IPS-18c (cell line): ENCODE data around the gene ZBTB49.
"Not testable (repeated sequence)": the region's sequence is repeated elsewhere in the genome, so short reads cannot be mapped to it uniquely, and the experiment has no call there.

Experiments used
- H3K4me3 ChIP-seq: 2 replicates; pipeline ENCODE4 v1.7.0; 2013; ENCODE audit warnings: low read depth, mild to moderate bottlenecking, low read length, moderate library complexity; ENCODE audit not compliant: insufficient read depth
- H3K9me3 ChIP-seq: one replicate; pipeline ENCODE4 v1.6.1; 2013; ENCODE audit warnings: mild to moderate bottlenecking, low read length, moderate library complexity; ENCODE audit not compliant: control insufficient read depth, insufficient read depth

Gene ZBTB49, protein sequence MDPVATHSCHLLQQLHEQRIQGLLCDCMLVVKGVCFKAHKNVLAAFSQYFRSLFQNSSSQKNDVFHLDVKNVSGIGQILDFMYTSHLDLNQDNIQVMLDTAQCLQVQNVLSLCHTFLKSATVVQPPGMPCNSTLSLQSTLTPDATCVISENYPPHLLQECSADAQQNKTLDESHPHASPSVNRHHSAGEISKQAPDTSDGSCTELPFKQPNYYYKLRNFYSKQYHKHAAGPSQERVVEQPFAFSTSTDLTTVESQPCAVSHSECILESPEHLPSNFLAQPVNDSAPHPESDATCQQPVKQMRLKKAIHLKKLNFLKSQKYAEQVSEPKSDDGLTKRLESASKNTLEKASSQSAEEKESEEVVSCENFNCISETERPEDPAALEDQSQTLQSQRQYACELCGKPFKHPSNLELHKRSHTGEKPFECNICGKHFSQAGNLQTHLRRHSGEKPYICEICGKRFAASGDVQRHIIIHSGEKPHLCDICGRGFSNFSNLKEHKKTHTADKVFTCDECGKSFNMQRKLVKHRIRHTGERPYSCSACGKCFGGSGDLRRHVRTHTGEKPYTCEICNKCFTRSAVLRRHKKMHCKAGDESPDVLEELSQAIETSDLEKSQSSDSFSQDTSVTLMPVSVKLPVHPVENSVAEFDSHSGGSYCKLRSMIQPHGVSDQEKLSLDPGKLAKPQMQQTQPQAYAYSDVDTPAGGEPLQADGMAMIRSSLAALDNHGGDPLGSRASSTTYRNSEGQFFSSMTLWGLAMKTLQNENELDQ

DNA sequence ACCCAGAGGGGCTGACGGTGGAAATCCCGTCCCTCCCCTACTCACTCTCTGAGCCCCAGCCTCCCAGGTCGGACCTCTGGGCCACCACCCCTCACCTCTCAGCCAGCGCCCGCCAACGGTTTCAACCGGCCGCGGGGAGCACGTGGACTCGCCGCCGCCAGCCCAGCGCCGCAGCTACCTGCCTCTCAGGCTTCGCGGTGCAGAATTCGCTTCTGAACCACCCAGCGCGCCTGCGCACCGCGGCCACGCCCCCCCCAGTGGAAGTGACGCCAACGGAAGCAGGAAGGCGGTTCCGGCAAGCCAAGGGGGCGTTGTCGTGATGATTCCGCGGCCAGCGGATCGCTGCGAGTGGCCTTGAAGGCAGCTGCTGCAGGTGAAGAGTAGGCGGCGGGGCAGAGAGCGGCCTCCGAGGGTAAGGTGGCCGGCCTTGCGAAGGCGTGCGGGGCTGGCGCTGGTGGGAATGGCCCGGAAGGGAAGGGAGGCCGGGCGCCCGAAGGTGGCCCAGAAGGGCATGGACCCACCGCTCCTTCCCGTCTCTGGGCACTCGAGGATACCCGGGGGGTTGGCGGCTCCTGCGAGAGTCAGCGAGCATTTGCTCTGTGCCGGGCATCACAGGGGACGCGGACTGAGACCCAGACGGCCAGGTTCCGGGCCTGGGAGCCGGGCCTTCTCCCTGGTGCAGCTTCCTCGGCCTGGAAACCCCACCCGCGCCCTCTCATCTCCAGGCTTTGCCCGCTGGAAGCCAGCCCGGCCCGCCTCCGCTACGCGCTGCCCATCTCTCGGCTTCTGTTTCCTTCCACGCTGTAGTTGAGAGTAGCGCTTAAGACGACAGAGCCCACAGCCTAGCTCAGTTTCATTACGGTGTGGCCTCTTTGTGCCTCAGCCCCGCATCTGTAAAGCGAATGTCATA, at the start of gene ZBTB49, which contains the start of gene LYAR:
ZBTB49 (plus strand) TSS at position 311 of the 910 bp plus-strand sequence. CDS start 9,695 bp downstream, outside the sequence.
LYAR (minus strand) TSS at position 214 of the 910 bp plus-strand sequence. CDS start 6,412 bp downstream, outside the sequence.
- Histone ChIP-seq H3K9me3 (no peaks in the 10 kb centered on the region), H3K4me3 (peak within 1 kb of the TSS; percentile 95)

GRCh38 chr4:4245172-4245571, 44.9 kb upstream of the ZBTB49 start:
- Histone ChIP-seq H3K4me3 (no peak overlapping the region), H3K9me3 (no peaks in the 10 kb centered on the region)

DNA sequence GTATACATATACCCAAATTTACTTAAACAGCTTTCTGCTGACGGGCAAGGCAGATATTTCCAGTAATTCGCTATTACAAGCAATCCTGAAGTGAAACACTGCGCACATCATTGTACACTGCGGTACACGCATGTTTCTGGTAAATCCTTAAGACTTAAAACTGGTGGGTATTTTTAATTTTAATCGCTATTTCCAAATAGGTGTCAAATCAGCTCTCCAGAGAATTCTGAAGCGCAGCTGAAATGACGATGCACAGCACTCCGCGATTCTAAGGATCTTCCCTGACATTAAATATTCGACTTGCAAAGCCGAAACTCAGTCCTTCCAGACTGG, 42.4 kb upstream of the ZBTB49 start:
- peak overlapping the region; percentile 93 for H3K4me3 ChIP-seq
- no peaks in the 10 kb centered on the region for H3K9me3 ChIP-seq

DNA sequence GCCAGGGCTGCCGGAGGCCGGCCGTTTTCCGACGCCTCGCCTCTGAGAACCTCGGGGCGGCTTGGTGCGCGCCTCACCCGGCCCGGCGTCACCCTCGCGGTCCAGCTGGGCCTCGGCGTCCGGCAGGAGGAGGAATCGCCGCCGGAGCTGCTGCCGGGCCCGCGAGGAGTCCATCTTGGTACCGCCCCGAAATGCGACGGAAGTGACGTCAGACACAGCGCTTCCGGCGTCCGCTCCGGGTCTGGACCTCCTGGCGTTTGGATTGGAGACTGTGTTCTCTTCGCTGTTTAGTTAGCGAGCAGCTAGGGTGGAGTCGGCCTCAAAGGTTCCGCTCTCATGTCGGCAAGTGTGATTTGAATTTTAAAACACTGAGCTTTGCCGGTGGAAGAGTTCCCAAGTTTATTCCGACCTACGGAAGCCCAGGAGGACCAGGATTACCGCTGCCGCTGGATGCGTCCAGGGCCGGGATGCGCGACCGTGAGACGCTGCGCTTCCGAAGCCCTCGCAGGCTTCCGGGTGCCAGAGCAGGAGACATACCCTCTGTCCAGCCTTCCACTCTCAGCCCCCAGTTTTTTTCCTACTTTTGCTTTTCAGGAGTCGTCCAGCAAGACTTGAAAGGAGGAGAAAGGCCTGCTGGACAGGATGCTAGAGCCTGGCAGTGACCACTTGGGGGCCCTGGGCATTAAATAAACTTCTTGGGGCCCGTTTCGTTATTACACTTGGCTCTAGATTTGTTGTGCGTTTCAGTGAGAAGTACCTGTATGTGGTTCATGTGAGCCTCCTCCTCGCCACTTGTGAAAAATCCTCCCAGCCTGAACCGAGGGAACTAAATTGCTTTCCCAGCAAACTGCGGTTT, 41.8 kb upstream of the ZBTB49 start, which contains the start of gene TMEM128:
TMEM128 (minus strand) TSS at position 195 of the 856 bp plus-strand sequence; CDS start at position 174, 21 bp downstream.
- Histone ChIP-seq H3K9me3 (no peaks in the 10 kb centered on the region), H3K4me3 (peak within 1 kb of the TSS; percentile 93)

- Histone ChIP-seq H3K4me3 (peak overlapping the region; percentile 93), H3K9me3 (no peaks in the 10 kb centered on the region)
These were observed 41.2 kb upstream of the ZBTB49 start for GRCh38 chr4:4248885-4249203.

DNA sequence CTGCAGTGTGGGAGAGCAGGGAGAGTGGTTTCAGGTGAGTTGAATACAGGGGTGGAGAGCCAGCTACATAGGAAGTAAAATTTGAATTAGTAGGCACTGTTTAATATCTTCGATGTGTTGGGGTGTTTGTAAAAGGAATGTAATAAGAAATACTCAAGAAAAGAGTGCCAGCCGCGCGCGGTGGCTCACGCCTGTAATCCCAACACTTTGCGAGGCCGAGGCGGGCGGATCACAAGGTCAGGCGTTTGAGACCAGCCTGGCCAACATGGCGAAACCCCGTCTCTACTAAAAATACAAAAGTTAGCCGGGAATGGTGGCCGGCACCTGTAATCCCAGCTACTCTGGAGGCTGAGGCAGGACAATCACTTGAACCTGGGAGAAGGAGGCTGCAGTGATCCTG, 40.7 kb upstream of the ZBTB49 start:
- H3K4me3 ChIP-seq, H3K9me3 ChIP-seq: not testable (repeated sequence)

GRCh38 chr4:4249866-4250265, 40.2 kb upstream of the ZBTB49 start:
- H3K4me3 ChIP-seq, result no peak overlapping the region
- H3K9me3 ChIP-seq, result no peaks in the 10 kb centered on the region

DNA sequence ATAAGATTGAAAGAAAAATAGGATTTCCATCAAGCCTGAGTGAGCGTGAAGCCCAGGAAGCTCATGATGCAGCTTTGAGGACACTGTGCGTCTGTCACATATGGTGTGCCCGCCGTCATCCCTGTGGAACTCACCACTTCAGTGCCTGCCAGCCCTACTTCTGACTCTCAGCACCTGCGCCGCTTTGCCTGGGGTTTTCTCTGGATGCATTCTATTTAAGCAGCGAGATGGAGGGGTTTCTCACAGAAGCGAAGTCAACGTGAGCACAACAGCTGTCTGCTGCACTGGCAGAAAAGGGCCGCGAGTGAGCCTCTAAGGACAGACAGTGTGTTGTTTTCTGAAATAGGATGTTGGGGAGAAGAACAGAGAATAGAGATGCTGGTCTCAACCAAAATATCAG, 35.9 kb upstream of the ZBTB49 start:
- H3K9me3 ChIP-seq, result no peaks in the 10 kb centered on the region
- no peak overlapping the region for H3K4me3 ChIP-seq

GRCh38 chr4:4254666-4255065, 35.4 kb upstream of the ZBTB49 start:
- Histone ChIP-seq H3K9me3 (no peaks in the 10 kb centered on the region), H3K4me3 (no peak overlapping the region)

DNA sequence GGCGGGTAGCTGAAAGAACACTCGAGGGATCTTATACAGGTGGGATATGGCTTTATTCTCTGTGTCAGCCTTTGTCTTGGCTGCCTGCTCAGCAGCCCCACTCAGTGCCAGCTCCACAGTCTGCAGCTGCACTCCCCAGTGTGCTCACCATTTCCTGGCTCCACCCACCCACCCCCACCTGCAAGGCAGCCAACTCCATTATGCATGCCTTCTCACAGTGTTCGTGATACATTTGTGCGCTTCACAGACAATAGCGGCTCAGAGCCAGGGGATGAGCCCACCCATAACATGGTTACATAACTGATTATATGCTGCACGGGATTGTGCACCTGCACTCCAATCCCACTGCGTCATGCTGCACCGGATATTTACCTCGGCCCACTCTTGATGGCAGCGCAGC, 33.3 kb upstream of the ZBTB49 start:
- Histone ChIP-seq H3K9me3 (no peaks in the 10 kb centered on the region), H3K4me3 (no peak overlapping the region)

DNA sequence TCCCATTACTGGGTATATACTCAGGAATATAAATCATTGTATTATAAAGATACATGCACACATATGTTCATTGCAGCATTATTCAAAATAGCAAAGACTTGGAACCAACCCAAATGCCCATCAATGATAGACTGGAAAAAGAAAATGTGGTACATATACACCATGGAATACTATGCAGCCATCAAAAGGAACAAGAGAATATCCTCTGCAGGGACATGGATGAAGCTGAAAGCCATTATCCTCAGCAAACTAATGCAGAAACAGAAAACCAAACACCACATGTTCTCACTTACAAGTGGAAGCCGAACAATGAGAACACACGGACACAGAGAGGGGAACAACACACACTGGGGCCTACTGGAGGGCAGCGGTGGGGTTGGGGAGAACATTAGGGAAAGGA, 32.3 kb upstream of the ZBTB49 start:
- H3K4me3 ChIP-seq, H3K9me3 ChIP-seq: not testable (repeated sequence)

DNA sequence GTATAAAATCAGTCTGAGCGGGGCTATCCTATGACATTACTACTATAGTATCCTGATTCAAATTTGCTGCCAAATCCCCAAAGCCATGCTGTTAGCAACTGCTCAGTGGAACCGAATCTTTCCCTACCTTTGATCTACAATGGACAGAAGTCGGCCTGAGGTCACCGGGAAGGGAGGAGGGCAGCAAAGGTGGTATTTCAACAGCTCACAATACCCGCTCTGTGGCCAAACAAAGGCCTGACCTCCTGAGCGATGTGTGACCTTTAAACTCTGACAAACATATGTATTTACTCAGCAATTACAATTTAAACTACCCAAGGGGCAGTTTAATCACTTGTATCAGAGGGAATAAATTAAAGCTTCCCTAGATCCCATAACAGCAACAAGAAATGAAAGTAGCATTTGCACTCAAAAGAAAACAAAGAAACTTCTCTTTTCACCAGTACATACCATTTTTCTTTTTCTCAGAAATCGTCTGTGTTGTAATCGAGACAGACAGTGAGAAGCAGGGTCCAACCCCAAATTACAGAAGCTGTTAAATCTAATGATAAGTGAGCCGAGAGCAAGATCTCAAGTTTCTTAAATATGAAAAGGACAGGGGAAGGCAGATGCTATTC, 30.5 kb upstream of the ZBTB49 start:
- Histone ChIP-seq H3K9me3 (no peaks in the 10 kb centered on the region), H3K4me3 (no peak overlapping the region)

DNA sequence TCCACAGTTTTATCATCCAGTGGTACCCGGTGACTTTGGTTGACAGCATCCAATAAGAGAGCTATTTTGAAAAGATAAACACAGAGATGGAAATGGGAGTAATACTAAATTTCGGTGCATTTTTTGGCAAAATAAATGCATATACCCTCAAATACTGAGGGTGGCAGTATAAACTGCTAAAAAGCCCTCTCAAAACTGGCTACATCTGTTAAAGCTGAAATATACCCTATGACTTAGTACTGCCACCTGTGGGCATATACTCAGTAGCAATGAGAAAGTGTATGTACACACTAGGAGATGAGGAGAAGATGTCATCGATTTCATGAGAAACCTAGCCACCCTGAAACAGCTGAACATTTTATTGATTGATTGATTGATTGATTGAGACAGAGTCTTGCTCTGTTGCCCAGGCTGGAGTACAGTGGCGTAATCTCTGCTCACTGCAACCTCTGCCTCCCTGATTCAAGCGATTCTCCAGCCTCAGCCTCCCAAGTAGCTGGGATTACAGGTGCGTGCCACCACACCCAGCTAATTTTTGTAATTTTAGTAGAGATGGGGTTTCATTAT, 29.8 kb upstream of the ZBTB49 start:
- no peaks in the 10 kb centered on the region for H3K9me3 ChIP-seq
- no peak overlapping the region for H3K4me3 ChIP-seq

GRCh38 chr4:4267981-4268380, 22.1 kb upstream of the ZBTB49 start:
- Histone ChIP-seq H3K4me3 (no peak overlapping the region), H3K9me3 (no peaks in the 10 kb centered on the region)

GRCh38 chr4:4268776-4269175, 21.3 kb upstream of the ZBTB49 start:
- Histone ChIP-seq H3K9me3 (no peaks in the 10 kb centered on the region), H3K4me3 (no peak overlapping the region)

- H3K4me3 ChIP-seq, result no peak overlapping the region
- H3K9me3 ChIP-seq, result no peaks in the 10 kb centered on the region
These were observed 20.7 kb upstream of the ZBTB49 start for GRCh38 chr4:4269331-4269731.
